C1 segment of cervical spinal cord (tissue), 14 donors: ENCODE measurements around the gene SLC22A31.
"Not testable (repeated sequence)": the region's sequence is repeated elsewhere in the genome, so short reads cannot be mapped to it uniquely, and the experiment has no call there.

Experiments
- DNase-seq, 14 donors: peaks; one replicate each; lab custom pipeline; 2025; lab: John Stamatoyannopoulos, UW

SLC22A31 gene

GRCh38 chr16:89200124-89200849, at the start of gene SLC22A31:
Gene SLC22A31 (minus strand): TSS chr16:89200537. CDS start chr16:89200501, 36 bp downstream.
- DNase-seq: peak in 1 of 14 donors; percentile 52

- no peak for DNase-seq
Observed at GRCh38 chr16:89248196-89248982, 48.1 kb upstream of the SLC22A31 start.

GRCh38 chr16:89247734-89248075, 47.4 kb upstream of the SLC22A31 start:
- not testable (repeated sequence) for DNase-seq

GRCh38 chr16:89246903-89247733, 46.8 kb upstream of the SLC22A31 start:
- peak in 13 of 14 donors; percentile 52 to 90 (median 82) for DNase-seq

- DNase-seq: no peak
Observed at GRCh38 chr16:89246383-89246902, 46.1 kb upstream of the SLC22A31 start.

- DNase-seq: no peak
Observed at GRCh38 chr16:89244754-89245153, 44.4 kb upstream of the SLC22A31 start.

GRCh38 chr16:89244264-89244663, 43.9 kb upstream of the SLC22A31 start:
- DNase-seq: not testable (repeated sequence)

GRCh38 chr16:89243664-89244063, 43.3 kb upstream of the SLC22A31 start:
- no peak for DNase-seq

GRCh38 chr16:89242795-89243200, 42.5 kb upstream of the SLC22A31 start:
- DNase-seq: no peak

- DNase-seq: peak in 13 of 14 donors; percentile 28 to 79 (median 62)
Observed at GRCh38 chr16:89241187-89242007, 41.1 kb upstream of the SLC22A31 start.

- no peak for DNase-seq
Observed at GRCh38 chr16:89237733-89238132, 37.4 kb upstream of the SLC22A31 start.

GRCh38 chr16:89233678-89234490, 33.5 kb upstream of the SLC22A31 start:
- no peak for DNase-seq

- no peak for DNase-seq
Observed at GRCh38 chr16:89232107-89232506, 31.8 kb upstream of the SLC22A31 start.

- peak in 1 of 14 donors; percentile 11 for DNase-seq
Observed at GRCh38 chr16:89230255-89230654, 29.9 kb upstream of the SLC22A31 start.

- no peak for DNase-seq
Observed at GRCh38 chr16:89224665-89225064, 24.3 kb upstream of the SLC22A31 start.

GRCh38 chr16:89222931-89223330, 22.6 kb upstream of the SLC22A31 start:
- no peak for DNase-seq

GRCh38 chr16:89221604-89222003, 21.3 kb upstream of the SLC22A31 start:
- no peak for DNase-seq

GRCh38 chr16:89219365-89219764, 19.0 kb upstream of the SLC22A31 start:
- no peak for DNase-seq

GRCh38 chr16:89217388-89218191, 17.3 kb upstream of the SLC22A31 start, which contains the start of gene ZNF778:
Gene ZNF778 (plus strand): TSS chr16:89217703. CDS start chr16:89221128, 3,425 bp downstream.
- peak; percentile 28 to 88 (median 78) for DNase-seq
